HT-29 (cell line): ENCODE data around the gene CYB561D1. TPM values are rescaled to one million over a fixed set of nuclear protein-coding genes. Genes with fewer than 3 reads are reported as not detected.
"Not testable (repeated sequence)": the region's sequence is repeated elsewhere in the genome, so short reads cannot be mapped to it uniquely, and the experiment has no call there.

Experiments
- DNase-seq: peaks from one replicate; pipeline ENCODE4 v3.0.0-alpha.2; 2015; ENCODE audit warnings: low spot score
- total RNA-seq: library from RNA; depleted of rRNA; stranded (reverse); fragments of >200 nt; shearing (Covaris generic); gene quantifications from 2 replicates; pipeline ENCODE4 v1.2.3, GENCODE V29; 2014; rRNA removed

Gene CYB561D1
- total RNA-seq: 5.9 TPM in 2 replicates

- DNase-seq: peak; percentile 89
Measured at GRCh38 chr1:109493805-109494539, at the start of gene CYB561D1. Gene CYB561D1, plus strand, starts transcription at chr1:109494094. Its CDS starts 46 bp downstream, at chr1:109494140.

- DNase-seq: no peak
Measured at GRCh38 chr1:109444346-109444745, 49.5 kb upstream of the CYB561D1 start.

GRCh38 chr1:109445949-109446695, 47.8 kb upstream of the CYB561D1 start:
- not testable (repeated sequence) for DNase-seq

GRCh38 chr1:109447524-109447923, 46.4 kb upstream of the CYB561D1 start:
- no peak for DNase-seq

- no peak for DNase-seq
Measured at GRCh38 chr1:109454497-109455133, 39.3 kb upstream of the CYB561D1 start.

- DNase-seq: no peak
Measured at GRCh38 chr1:109457819-109458218, 36.1 kb upstream of the CYB561D1 start.

- DNase-seq: no peak
Measured at GRCh38 chr1:109466125-109466451, 27.8 kb upstream of the CYB561D1 start.

GRCh38 chr1:109466452-109467300, 27.2 kb upstream of the CYB561D1 start, which contains the start of gene SYPL2:
Gene SYPL2, plus strand, starts transcription at chr1:109466546. Its CDS starts 298 bp downstream, at chr1:109466844.
- no peak for DNase-seq

GRCh38 chr1:109467301-109467777, 26.6 kb upstream of the CYB561D1 start:
- no peak for DNase-seq

GRCh38 chr1:109468061-109468460, 25.8 kb upstream of the CYB561D1 start:
- no peak for DNase-seq

GRCh38 chr1:109468903-109469302, 25.0 kb upstream of the CYB561D1 start:
- DNase-seq: no peak

GRCh38 chr1:109470245-109470644, 23.6 kb upstream of the CYB561D1 start:
- DNase-seq: no peak

GRCh38 chr1:109472779-109473178, 21.1 kb upstream of the CYB561D1 start:
- DNase-seq: no peak

GRCh38 chr1:109473284-109474057, 20.4 kb upstream of the CYB561D1 start:
- DNase-seq: not testable (repeated sequence)

GRCh38 chr1:109474697-109475096, 19.2 kb upstream of the CYB561D1 start:
- no peak for DNase-seq

GRCh38 chr1:109475261-109475660, 18.6 kb upstream of the CYB561D1 start:
- DNase-seq: no peak

GRCh38 chr1:109476825-109477224, 17.1 kb upstream of the CYB561D1 start:
- DNase-seq: no peak

GRCh38 chr1:109477821-109478220, 16.1 kb upstream of the CYB561D1 start:
- DNase-seq: no peak

- DNase-seq: peak; percentile 65
Measured at GRCh38 chr1:109478806-109479205, 15.1 kb upstream of the CYB561D1 start.

GRCh38 chr1:109479311-109479710, 14.6 kb upstream of the CYB561D1 start:
- DNase-seq: no peak
